Endothelial cell of umbilical vein (primary cell): ENCODE results near the gene SIGMAR1. TPM values are rescaled to one million over a fixed set of nuclear protein-coding genes. Genes with fewer than 3 reads are reported as not detected.

Source experiments
- BruUV-seq: library from RNA; stranded (reverse); fragments of 400-500 nt; replicated peaks from 2 replicates; lab custom pipeline; 2021; lab: Mats Ljungman, UMichigan
- CTCF ChIA-PET: fragments of 300-600, 350-600 bp; sonication (Branson Sonifier 250); formaldehyde crosslinking; loops from one replicate; lab custom pipeline; 2021; ENCODE audit warnings: antibody characterized with exemption, inconsistent platforms; lab: Charles Lee
- POLR2A ChIA-PET: fragments of 300-600, 350-600 bp; sonication (Branson Sonifier 250); formaldehyde crosslinking; loops from one replicate; lab custom pipeline; 2021; ENCODE audit warnings: antibody characterized with exemption, inconsistent platforms; lab: Charles Lee
- DNase-seq: peaks from one replicate; pipeline ENCODE4 v3.0.0-alpha.2; 2011; ENCODE audit warnings: low read depth, low spot score
- FAIRE-seq: peaks from 2 replicates; lab custom pipeline; 2011; peaks lifted over from hg19 to GRCh38; lab: Jason Lieb, UNC
- H2AFZ ChIP-seq: 2 replicates; pipeline ENCODE4 v1.6.0; 2012; ENCODE audit warnings: low read depth, low read length, control low read depth, inconsistent platforms
- H3K27ac ChIP-seq: 2 replicates; pipeline ENCODE4 v1.5.1; 2011; ENCODE audit warnings: low read depth, mild to moderate bottlenecking, control low read depth, low read length, moderate library complexity; ENCODE audit not compliant: insufficient read depth
- H3K27me3 ChIP-seq, 2 experiments: 2 replicates each; pipeline versions ENCODE4 v1.6.0 to v1.6.1; 2011; ENCODE audit warnings: low read length in 2 of 2, mixed read lengths in 1 of 2; ENCODE audit not compliant: control insufficient read depth in 2 of 2, insufficient read depth in 2 of 2
- H3K36me3 ChIP-seq, 2 experiments: 2 replicates in 1 of 2; 3 replicates in 1 of 2; pipeline ENCODE4 v1.5.1; 2011; ENCODE audit warnings: low read length in 2 of 2, mild to moderate bottlenecking in 1 of 2, moderate library complexity in 1 of 2; ENCODE audit not compliant: control insufficient read depth in 2 of 2, insufficient read depth in 2 of 2; ENCODE audit errors: extremely low read depth in 1 of 2
- H3K4me1 ChIP-seq: 3 replicates; pipeline ENCODE4 v1.5.1; 2011; ENCODE audit warnings: mild to moderate bottlenecking, low read length; ENCODE audit not compliant: control insufficient read depth, insufficient read depth; ENCODE audit errors: extremely low read depth
- H3K4me2 ChIP-seq: 2 replicates; pipeline ENCODE4 v1.6.1; 2011; ENCODE audit warnings: low read length, control low read depth, mixed read lengths; ENCODE audit not compliant: insufficient read depth
- H3K4me3 ChIP-seq, 3 experiments: fragments of 200-600 bp in 1 of 3; sonication (generic), shearing (Covaris generic) in 1 of 3; replicated peaks in 1 of 3; 2 replicates each; pipeline ENCODE4 v1.5.1; 2011 to 2016; ENCODE audit warnings: control low read depth in 3 of 3, low read length in 3 of 3, mild to moderate bottlenecking in 2 of 3, inconsistent platforms in 1 of 3, low read depth in 1 of 3, moderate library complexity in 1 of 3; ENCODE audit not compliant: insufficient read depth in 1 of 3
- H3K79me2 ChIP-seq: 2 replicates; pipeline ENCODE4 v1.6.0; 2012; ENCODE audit warnings: low read length, inconsistent platforms; ENCODE audit not compliant: control insufficient read depth, insufficient read depth
- H3K9ac ChIP-seq: replicated peaks from 2 replicates; pipeline ENCODE3; 2011; ENCODE audit warnings: low read length, control low read depth; ENCODE audit not compliant: insufficient read depth; ENCODE audit errors: extremely low read depth
- H3K9me1 ChIP-seq: replicated peaks from 3 replicates; pipeline ENCODE4 v1.6.0; 2011; ENCODE audit warnings: mild to moderate bottlenecking, low read length; ENCODE audit not compliant: control insufficient read depth, insufficient read depth; ENCODE audit errors: extremely low read depth
- H3K9me3 ChIP-seq: replicated peaks from 2 replicates; pipeline ENCODE4 v1.5.1; 2012; ENCODE audit warnings: low read length, inconsistent platforms; ENCODE audit not compliant: control insufficient read depth, insufficient read depth
- H4K20me1 ChIP-seq: replicated peaks from 2 replicates; pipeline ENCODE3; 2011; ENCODE audit warnings: mild to moderate bottlenecking, low read length; ENCODE audit not compliant: control insufficient read depth, insufficient read depth; ENCODE audit errors: extremely low read depth
- EZH2 ChIP-seq: IDR thresholded peaks from 2 replicates; pipeline ENCODE4 v1.6.1; 2012; ENCODE audit warnings: borderline replicate concordance, low read depth, mild to moderate bottlenecking, moderate library complexity, low read length, inconsistent platforms; ENCODE audit not compliant: severe bottlenecking
- GATA2 ChIP-seq: IDR thresholded peaks from 2 replicates; pipeline ENCODE4 v1.7.0; 2011; ENCODE audit warnings: low read depth, mild to moderate bottlenecking, moderate library complexity, mixed read lengths, low read length; ENCODE audit not compliant: insufficient read length, insufficient read depth
- POLR2A ChIP-seq: IDR thresholded peaks from 2 replicates; pipeline ENCODE4 v1.6.1; 2012; ENCODE audit warnings: low read depth, mild to moderate bottlenecking, control low read depth, low read length
- dilution Hi-C: fragments of 300-500 bp; cut with MboI; formaldehyde crosslinking; loops from one replicate; pipeline ENCODE4 v1.15.0; 2019; ENCODE audit warnings: low sequenced_read_pairs; ENCODE audit not compliant: extremely low pct_ligation_motif_present
- intact Hi-C: fragments of 100-400 bp; cut with micrococcal nuclease; formaldehyde crosslinking; loops from one replicate; pipeline ENCODE4 v1.10.0; 2022
- polyA plus RNA-seq, 4 experiments: library from polyadenylated mRNA; depleted of rRNA in 3 of 4; stranded (reverse) in 3 of 4; unstranded in 1 of 4; fragments of >200 nt; gene quantifications; 2 replicates each; pipeline versions ENCODE4 v1.2.1 to v1.2.3, GENCODE V29; 2011 to 2012; ENCODE audit warnings: missing spikeins in 1 of 4
- total RNA-seq: library from RNA; stranded (reverse); gene quantifications from 2 replicates; pipeline ENCODE4 v1.2.3, GENCODE V29; 2021

SIGMAR1 gene
- total and polyA plus RNA-seq, 2 donors (not counting 3 experiments of a cell fraction or from before 2014, with no cell fraction given) = 78.4 to 81.2 TPM

DNA sequence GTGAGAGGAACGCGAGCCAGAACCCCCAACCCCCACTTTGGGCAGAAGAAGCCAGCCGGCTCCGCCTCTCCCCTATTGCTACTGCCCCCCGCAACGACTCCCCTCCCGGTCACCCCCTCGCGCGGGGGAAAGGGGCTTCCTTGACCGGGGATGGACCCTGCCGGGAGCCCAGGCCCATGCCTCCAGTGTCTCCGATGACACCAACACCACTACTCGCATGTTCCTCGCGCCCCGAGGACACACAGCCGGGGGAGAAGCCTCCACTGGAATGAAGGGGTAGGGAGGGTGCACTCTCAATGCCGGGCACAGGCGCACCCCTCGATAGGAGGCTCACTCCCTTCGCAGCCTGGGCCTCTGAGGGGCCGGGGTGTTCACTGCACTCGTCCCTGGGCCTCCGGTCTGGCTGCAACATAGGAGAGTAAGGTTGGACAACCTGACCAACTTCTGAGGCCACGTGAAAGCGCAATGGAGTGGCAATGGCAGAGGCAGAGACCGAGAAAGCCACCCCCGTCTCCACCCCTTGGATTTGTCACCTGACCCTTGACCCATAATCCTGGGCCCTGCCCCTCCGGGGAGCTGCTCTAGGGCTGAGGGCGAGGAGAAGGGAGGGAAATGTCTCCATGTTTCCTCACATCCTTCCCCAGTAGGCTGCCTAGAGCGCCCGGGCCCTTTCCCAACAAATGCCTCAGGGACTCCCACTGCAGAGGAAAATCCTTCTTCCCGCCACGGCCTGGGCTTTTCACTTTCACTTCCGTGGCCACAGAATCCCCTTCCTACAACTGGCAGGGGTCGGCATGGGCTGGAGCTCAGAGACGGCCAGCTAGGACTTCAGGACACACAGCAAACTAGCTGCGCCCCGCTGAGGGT lies 47.0 kb downstream of the SIGMAR1 start:
- ChIA-PET POLR2A (no interaction called here), CTCF (interaction anchor here (1.0 to 5.1 kb wide), 24 partner anchors 11 to 259 kb away, joined by 3 to 326 read pairs (median 12); partner anchors contain the start of gene FAM219A)
- Histone ChIP-seq H3K27ac (no peak overlapping the region), H3K9me1 (no peaks in the 10 kb centered on the region), H4K20me1 (no peaks in the 10 kb centered on the region), H3K9me3 (no peaks in the 10 kb centered on the region), H2AFZ (no peak overlapping the region), H3K4me3 (no peak overlapping the region), H3K4me1 (no peaks in the 10 kb centered on the region), H3K79me2 (no peaks in the 10 kb centered on the region), H3K27me3 (peaks cover 72 to 83% of the 10 kb centered on the region in 2 experiments), H3K36me3 (no peaks in the 10 kb centered on the region), H3K9ac (no peak overlapping the region), H3K4me2 (no peak overlapping the region)
- DNase-seq = peak; percentile 19
- TF ChIP-seq EZH2 = peak; percentile 53
- no peak for TF ChIP-seq GATA2
- FAIRE-seq = no peak
- intact Hi-C loops (loop anchor here (1.0 to 2.0 kb wide), 2 partner anchors 42 to 186 kb away; no protein-coding TSS in a partner anchor), dilution Hi-C loops (no loop called here)
- BruUV-seq = no TSS peak

DNA sequence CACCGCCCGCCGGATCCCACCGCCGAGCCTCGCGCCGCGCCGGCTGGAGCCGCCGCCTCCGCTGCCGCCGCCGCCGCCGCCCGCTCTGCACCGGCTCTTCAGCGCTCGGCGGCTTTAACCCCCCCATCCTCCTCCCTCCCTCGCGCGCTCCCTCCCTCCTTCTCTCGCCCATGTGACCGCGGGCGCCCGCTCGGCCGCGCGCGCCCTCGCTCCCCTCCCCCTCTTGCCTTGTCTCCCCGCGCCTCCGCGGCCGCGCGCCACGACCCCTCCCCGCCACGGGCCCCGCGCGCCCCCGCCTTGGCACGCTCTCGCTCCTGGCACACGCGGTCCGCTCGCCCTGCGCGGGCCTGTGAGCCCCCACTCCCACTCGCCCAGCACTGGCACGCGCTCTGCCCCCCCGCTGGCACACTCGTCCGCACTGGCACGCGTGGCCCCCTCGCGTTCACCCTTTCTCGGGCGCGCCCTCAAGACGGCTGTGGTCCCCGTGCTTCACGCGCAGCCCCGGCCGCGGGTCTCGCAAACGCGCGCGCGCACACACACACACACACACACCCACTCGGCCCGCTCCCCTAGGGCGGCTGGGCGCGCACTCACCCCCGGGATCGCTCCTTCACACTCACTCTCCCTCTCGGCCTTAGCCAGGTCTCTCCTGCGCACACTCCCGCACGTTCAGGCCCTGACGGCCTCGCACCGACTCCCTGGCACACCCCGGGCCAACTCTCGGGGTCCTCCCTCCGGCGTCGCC lies 47.8 kb downstream of the SIGMAR1 start, which contains the start of gene CNTFR:
Gene CNTFR (minus strand): TSS at position 89 of the 745 bp plus-strand sequence. CDS start 20,743 bp downstream, outside the sequence.
- BruUV-seq = no TSS peak

More for the DNA sequence above, 47.8 kb downstream of the SIGMAR1 start, which contains the start of gene CNTFR:
- no peaks in the 10 kb centered on the region for H3K79me2 ChIP-seq
- dilution Hi-C loops (no loop called here), intact Hi-C loops (loop anchor here (2.0 kb wide), 1 partner anchor 185 kb away; no protein-coding TSS in a partner anchor)
- H3K4me2 ChIP-seq = no peak within 1 kb of the TSS
- H3K27ac ChIP-seq = no peak within 1 kb of the TSS
- H4K20me1 ChIP-seq = no peaks in the 10 kb centered on the region
- no peak within 1 kb of the TSS for H2AFZ ChIP-seq
- no peak within 1 kb of the TSS for H3K9ac ChIP-seq
- DNase-seq (no peak), FAIRE-seq (no peak)
- H3K9me3 ChIP-seq = no peaks in the 10 kb centered on the region
- H3K9me1 ChIP-seq = no peaks in the 10 kb centered on the region
- peaks cover 80 to 91% of the 10 kb centered on the region in 2 experiments for H3K27me3 ChIP-seq
- no peak within 1 kb of the TSS for H3K4me3 ChIP-seq
- no peak for TF ChIP-seq POLR2A
- peak; percentile 86 for TF ChIP-seq EZH2
- H3K4me1 ChIP-seq = no peaks in the 10 kb centered on the region
- ChIA-PET POLR2A (no interaction called here), CTCF (no interaction called here)
- no peaks in the 10 kb centered on the region for H3K36me3 ChIP-seq
